GM12878 (cell line): ENCODE results near the gene MRTFA. TPM values are rescaled to one million over a fixed set of nuclear protein-coding genes. Genes with fewer than 3 reads are reported as not detected.

Source experiments
- ATF3 ChIP-seq: IDR thresholded peaks from 2 replicates; pipeline ENCODE4 v1.6.1; 2011; ENCODE audit warnings: low read depth, mild to moderate bottlenecking, low read length, moderate library complexity, borderline replicate concordance; ENCODE audit errors: extremely low read depth
- BACH1 ChIP-seq: fragments of 450-650 bp; IDR thresholded peaks from 2 replicates; pipeline ENCODE4 v1.6.1; 2017; ENCODE audit warnings: mild to moderate bottlenecking, borderline replicate concordance
- BMI1 ChIP-seq: fragments of 450-650 bp; IDR thresholded peaks from 2 replicates; pipeline ENCODE4 v1.6.1; 2016; ENCODE audit warnings: mild to moderate bottlenecking, moderate library complexity, borderline replicate concordance
- E2F8 ChIP-seq: fragments of 450-650 bp; IDR thresholded peaks from 2 replicates; pipeline ENCODE4 v1.6.1; 2018; ENCODE audit warnings: mild to moderate bottlenecking, low read depth, moderate library complexity; ENCODE audit not compliant: partially characterized antibody
- EGR1 ChIP-seq, 2 experiments: IDR thresholded peaks; 1 replicate in 1 of 2; 2 replicates in 1 of 2; pipeline ENCODE4 v1.6.1; 2011 to 2012; ENCODE audit warnings: low read depth in 2 of 2, low read length in 2 of 2, borderline replicate concordance in 1 of 2, mild to moderate bottlenecking in 1 of 2, moderate library complexity in 1 of 2
- KAT2A ChIP-seq: conservative IDR thresholded peaks from 2 replicates; pipeline ENCODE4 v1.6.1; 2011; ENCODE audit warnings: low read depth, low read length; ENCODE audit not compliant: control insufficient read depth
- MAX ChIP-seq: IDR thresholded peaks from 2 replicates; pipeline ENCODE4 v1.6.1; 2012; ENCODE audit warnings: low read depth, low read length, improper control_type of control experiment
- MYC ChIP-seq: IDR thresholded peaks from 2 replicates; pipeline ENCODE4 v1.6.1; 2011; ENCODE audit warnings: mild to moderate bottlenecking, low read length, moderate library complexity, inconsistent platforms; ENCODE audit not compliant: insufficient read depth, insufficient replicate concordance, insufficient read length, severe bottlenecking
- PAX8 ChIP-seq: fragments of 450-650 bp; IDR thresholded peaks from 2 replicates; pipeline ENCODE4 v1.6.1; 2017; ENCODE audit warnings: mild to moderate bottlenecking, moderate library complexity
- RAD21 ChIP-seq: IDR thresholded peaks from 2 replicates; pipeline ENCODE4 v1.6.1; 2011; ENCODE audit warnings: mild to moderate bottlenecking, low read depth, low read length, moderate library complexity; ENCODE audit not compliant: insufficient read depth
- RBBP5 ChIP-seq: fragments of 200-600 bp; sonication (generic); conservative IDR thresholded peaks from 2 replicates; pipeline ENCODE4 v1.6.1; 2016
- RCOR1 ChIP-seq: conservative IDR thresholded peaks from 2 replicates; pipeline ENCODE4 v1.6.1; 2012; ENCODE audit warnings: low read depth, low read length, improper control_type of control experiment
- RUNX3 ChIP-seq: IDR thresholded peaks from 2 replicates; pipeline ENCODE4 v1.6.1; 2012; ENCODE audit warnings: low read length, inconsistent platforms
- WRNIP1 ChIP-seq: IDR thresholded peaks from 2 replicates; pipeline ENCODE4 v1.6.1; 2011; ENCODE audit warnings: low read depth, low read length, improper control_type of control experiment, borderline replicate concordance
- YBX1 ChIP-seq: fragments of 450-650 bp; IDR thresholded peaks from 2 replicates; pipeline ENCODE4 v1.6.1; 2016; ENCODE audit warnings: antibody characterized with exemption
- ZBTB4 ChIP-seq: fragments of 450-650 bp; formaldehyde crosslinking; IDR thresholded peaks from 2 replicates; pipeline ENCODE4 v1.4.0; 2022; ENCODE audit warnings: mild to moderate bottlenecking, moderate library complexity
- ZBTB40 ChIP-seq: fragments of 450-650 bp; IDR thresholded peaks from 2 replicates; pipeline ENCODE4 v1.6.1; 2016; ENCODE audit warnings: mild to moderate bottlenecking, moderate library complexity, borderline replicate concordance
- ZNF24 ChIP-seq: fragments of 450-650 bp; IDR thresholded peaks from 2 replicates; pipeline ENCODE4 v1.6.1; 2017; ENCODE audit warnings: antibody characterized with exemption, mild to moderate bottlenecking
- polyA plus RNA-seq, 11 experiments: library from polyadenylated mRNA; depleted of rRNA in 4 of 11; unstranded in 6 of 11; stranded (reverse) in 5 of 11; fragments of >200 nt; fragmentation: Nextera tagmentation in 4 of 11; fragmentation: Illumina TruSeq in 1 of 11; extraction: Ambion mirVana in 4 of 11; extraction: Trizol in 1 of 11; gene quantifications; 1 replicate in 1 of 11; 2 replicates in 10 of 11; pipeline versions ENCODE4 v1.2.1 to v1.2.3, GENCODE V29; 2011 to 2016; ENCODE audit warnings: inconsistent platforms in 2 of 11, missing spikeins in 2 of 11, low read depth in 1 of 11
- total RNA-seq, 4 experiments: library from RNA; depleted of rRNA in 3 of 4; stranded (reverse); fragments of >200 nt in 3 of 4; fragmentation: Illumina TruSeq in 1 of 4; extraction: Trizol in 1 of 4; gene quantifications; 2 replicates each; pipeline versions ENCODE4 v1.2.1 to v1.2.3, GENCODE V29; 2013 to 2021

MRTFA gene
- total and polyA plus RNA-seq, 10 of the 15 experiments (the other 5 are each of a cell fraction or from before 2014, with no cell fraction given), result 2.0 to 63.9 (median 17.9) TPM

GRCh38 chr22:40463017-40463631 is 173.4 kb downstream of the MRTFA start (continued):
- peak; percentile 40; the same call in 1 of the 2 replicates for TF ChIP-seq ZBTB40
- no peak for TF ChIP-seq RCOR1
- no peak for TF ChIP-seq ZBTB4 (CRISPR knock-in tag)
- no peak for TF ChIP-seq EGR1 (IDR thresholded peaks at IDR 0.05; ENCODE audit: borderline replicate concordance in 1 of 2, low read depth in 2 of 2, low read length in 2 of 2)
- TF ChIP-seq BACH1, result no peak
- no peak for TF ChIP-seq YBX1
- no peak for TF ChIP-seq ATF3
- no peak for TF ChIP-seq KAT2A
- no peak for TF ChIP-seq RBBP5
- no peak for TF ChIP-seq BMI1
- TF ChIP-seq E2F8, result no peak
- TF ChIP-seq MYC, result no peak
- TF ChIP-seq RUNX3, result no peak
- no peak for TF ChIP-seq RAD21
- no peak for TF ChIP-seq WRNIP1
- no peak for TF ChIP-seq ZNF24
- no peak for TF ChIP-seq PAX8
- TF ChIP-seq MAX, result no peak
